Breast epithelium (tissue), 4 donors: ENCODE data around the gene ANKZF1. TPM values are rescaled to one million over a fixed set of nuclear protein-coding genes. Genes with fewer than 3 reads are reported as not detected.

ENCODE experiments used
- DNase-seq, 2 donors: peaks; one replicate each; pipeline ENCODE4 v3.0.0-alpha.2; 2019; ENCODE audit warnings: low spot score in 2 of 2
- H3K27ac ChIP-seq, 2 donors: fragments of 200-600 bp; sonication (generic) in 1 of 2; one replicate each; pipeline ENCODE4 v1.5.1; 2016 to 2019; ENCODE audit warnings: mild to moderate bottlenecking in 1 of 2
- H3K27me3 ChIP-seq, 2 donors: fragments of 200-600 bp; sonication (generic) in 1 of 2; one replicate each; pipeline versions ENCODE4 v1.5.1 to v1.6.0; 2017 to 2019; ENCODE audit warnings: control low read depth in 1 of 2, mild to moderate bottlenecking in 1 of 2
- H3K36me3 ChIP-seq: fragments of 200-600 bp; one replicate; pipeline ENCODE4 v1.5.1; 2019
- H3K4me1 ChIP-seq, 2 donors: fragments of 200-600 bp; sonication (generic); one replicate each; pipeline ENCODE4 v1.5.1; 2016 to 2019; ENCODE audit warnings: control low read depth in 1 of 2
- H3K4me3 ChIP-seq, 3 donors: fragments of 200-600 bp; sonication (generic); 1 replicate in 2 of 3; 2 replicates in 1 of 3; pipeline ENCODE4 v1.5.1; 2016 to 2019; ENCODE audit warnings: mild to moderate bottlenecking in 3 of 3, moderate library complexity in 2 of 3
- H3K9me3 ChIP-seq, 2 donors: fragments of 200-600 bp; sonication (generic) in 1 of 2; one replicate each; pipeline ENCODE4 v1.5.1; 2016 to 2019; ENCODE audit warnings: control low read depth in 1 of 2
- CTCF ChIP-seq, 3 donors: fragments of 450-650 bp; IDR thresholded peaks; one replicate each; pipeline ENCODE4 v1.5.1; 2016 to 2017; ENCODE audit warnings: antibody characterized with exemption in 3 of 3, mild to moderate bottlenecking in 3 of 3, moderate library complexity in 3 of 3
- POLR2A ChIP-seq: fragments of 450-650 bp; IDR thresholded peaks from one replicate; pipeline ENCODE4 v1.6.1; 2016; ENCODE audit warnings: antibody characterized with exemption, mild to moderate bottlenecking, moderate library complexity
- POLR2AphosphoS5 ChIP-seq, 3 donors: sonication (generic); formaldehyde crosslinking; IDR thresholded peaks; one replicate each; pipeline ENCODE4 v1.6.1; 2017; ENCODE audit warnings: antibody characterized with exemption in 3 of 3
- intact Hi-C: fragments of 100-400 bp; cut with DNase I; formaldehyde crosslinking; loops from one replicate; pipeline ENCODE4 v1.15.1; 2023; ENCODE audit warnings: low total_unique reads
- total RNA-seq, 3 donors: library from RNA; depleted of rRNA; stranded (reverse); fragments of >200 nt; gene quantifications; one replicate each; pipeline ENCODE4 v1.1.0, GENCODE V29; 2016

The ANKZF1 gene
- total RNA-seq, 3 donors from 2014 or later = 29.3 to 101 (median 67.8) TPM

- H3K27ac ChIP-seq = no peak overlapping the region
- peaks cover 0 to 16% of the 10 kb centered on the region in 2 donors for H3K4me1 ChIP-seq
- TF ChIP-seq POLR2AphosphoS5 (IDR thresholded peaks at IDR 0.05) = no peak
- TF ChIP-seq CTCF (IDR thresholded peaks at IDR 0.05) = no peak
- no peak for TF ChIP-seq POLR2A
- no peaks in the 10 kb centered on the region for H3K9me3 ChIP-seq
- H3K36me3 ChIP-seq = peaks cover 6% of the 10 kb centered on the region
- H3K27me3 ChIP-seq = no peaks in the 10 kb centered on the region
- no peak for DNase-seq
- no peak overlapping the region for H3K4me3 ChIP-seq
- intact Hi-C loops = no loop called here
These were observed 4.7 kb downstream of the ANKZF1 start for GRCh38 chr2:219234331-219234730.

GRCh38 chr2:219243291-219243761 is 13.7 kb downstream of the ANKZF1 start:
- peak in 1 of 2 donors; percentile 69 for DNase-seq
- Histone ChIP-seq H3K27me3 (no peaks in the 10 kb centered on the region), H3K4me1 (peaks cover 7 to 9% of the 10 kb centered on the region in 2 donors), H3K36me3 (no peaks in the 10 kb centered on the region), H3K4me3 (peak overlapping the region; percentile 31 to 67 (median 43)), H3K27ac (peak overlapping the region; percentile 70 to 89), H3K9me3 (no peaks in the 10 kb centered on the region)
- intact Hi-C loops = no loop called here
- TF ChIP-seq POLR2A (no peak), POLR2AphosphoS5 (IDR thresholded peaks at IDR 0.05) (peak in 1 of 3 donors; percentile 46)

GRCh38 chr2:219244789-219245147 is 15.2 kb downstream of the ANKZF1 start:
- H3K27me3 ChIP-seq = no peaks in the 10 kb centered on the region
- no peak for TF ChIP-seq POLR2A
- peak overlapping the region; percentile 98 for H3K27ac ChIP-seq
- peak overlapping the region; percentile 73 to 93 (median 82) for H3K4me3 ChIP-seq
- no peaks in the 10 kb centered on the region for H3K9me3 ChIP-seq
- intact Hi-C loops = no loop called here
- no peak for DNase-seq
- H3K4me1 ChIP-seq = peaks cover 12 to 16% of the 10 kb centered on the region in 2 donors
- no peaks in the 10 kb centered on the region for H3K36me3 ChIP-seq

- no peaks in the 10 kb centered on the region for H3K9me3 ChIP-seq
- peaks cover 12 to 21% of the 10 kb centered on the region in 2 donors for H3K4me1 ChIP-seq
- peak within 1 kb of the TSS; percentile 73 to 93 (median 82) for H3K4me3 ChIP-seq
- DNase-seq = peak; percentile 90 to 94
- no peaks in the 10 kb centered on the region for H3K36me3 ChIP-seq
- H3K27ac ChIP-seq = peak within 1 kb of the TSS; percentile 98
- H3K27me3 ChIP-seq = no peaks in the 10 kb centered on the region
- intact Hi-C loops = no loop called here
- no peak for TF ChIP-seq CTCF (IDR thresholded peaks at IDR 0.05)
- no peak for TF ChIP-seq POLR2A
- TF ChIP-seq POLR2AphosphoS5 (IDR thresholded peaks at IDR 0.05) = peak; percentile 95 to 97 (median 96)
These were observed 15.7 kb downstream of the ANKZF1 start, which contains the start of the genes GLB1L and STK16 for GRCh38 chr2:219245148-219245898. Gene GLB1L (minus strand): TSS chr2:219245444. CDS start chr2:219243573, 1,871 bp downstream. Gene STK16 (plus strand): TSS chr2:219245479. CDS start chr2:219246000, 521 bp downstream.

DNA sequence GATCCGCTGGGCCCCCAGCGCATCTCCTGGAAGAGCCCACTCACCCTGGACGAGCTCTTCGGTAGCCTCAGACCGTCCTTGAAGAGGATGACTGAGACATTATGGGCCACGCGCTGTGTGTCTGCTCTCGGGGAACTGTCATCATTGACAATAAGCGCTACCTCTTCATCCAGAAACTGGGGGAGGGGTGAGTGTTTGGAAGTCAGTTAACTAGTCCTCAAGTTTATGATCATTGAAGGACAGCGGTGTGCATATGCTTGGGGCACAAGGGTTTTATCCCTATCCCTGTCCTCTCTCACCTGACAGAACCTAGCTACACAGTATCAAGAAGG is 16.3 kb downstream of the ANKZF1 start:
- Histone ChIP-seq H3K27me3 (no peaks in the 10 kb centered on the region), H3K4me1 (peaks cover 12 to 24% of the 10 kb centered on the region in 2 donors), H3K27ac (peak overlapping the region; percentile 98), H3K9me3 (no peaks in the 10 kb centered on the region), H3K36me3 (no peaks in the 10 kb centered on the region), H3K4me3 (peak overlapping the region; percentile 73 to 93 (median 82))
- intact Hi-C loops = no loop called here
- no peak for DNase-seq
- no peak for TF ChIP-seq CTCF (IDR thresholded peaks at IDR 0.05)
- no peak for TF ChIP-seq POLR2AphosphoS5 (IDR thresholded peaks at IDR 0.05)
- TF ChIP-seq POLR2A = no peak

DNA sequence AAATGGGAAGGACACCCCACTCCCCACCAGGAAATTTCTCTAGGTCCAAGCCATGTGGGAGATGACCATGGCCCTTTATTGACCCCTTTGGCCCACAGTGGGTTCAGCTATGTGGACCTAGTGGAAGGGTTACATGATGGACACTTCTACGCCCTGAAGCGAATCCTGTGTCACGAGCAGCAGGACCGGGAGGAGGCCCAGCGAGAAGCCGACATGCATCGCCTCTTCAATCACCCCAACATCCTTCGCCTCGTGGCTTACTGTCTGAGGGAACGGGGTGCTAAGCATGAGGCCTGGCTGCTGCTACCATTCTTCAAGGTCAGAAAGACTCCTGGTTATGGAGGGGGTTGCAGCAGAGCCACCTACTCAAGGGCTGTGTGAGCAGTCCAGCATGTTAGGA is 17.0 kb downstream of the ANKZF1 start:
- no peaks in the 10 kb centered on the region for H3K9me3 ChIP-seq
- DNase-seq = no peak
- TF ChIP-seq CTCF (IDR thresholded peaks at IDR 0.05) (no peak), POLR2A (no peak), POLR2AphosphoS5 (IDR thresholded peaks at IDR 0.05) (no peak)
- H3K36me3 ChIP-seq = no peaks in the 10 kb centered on the region
- H3K4me1 ChIP-seq = peaks cover 12 to 24% of the 10 kb centered on the region in 2 donors
- intact Hi-C loops = no loop called here
- no peak overlapping the region for H3K4me3 ChIP-seq
- H3K27ac ChIP-seq = peak overlapping the region; percentile 98
- H3K27me3 ChIP-seq = no peaks in the 10 kb centered on the region
